ENCODE results near the gene SLC35E4.
"Not testable (repeated sequence)": the region's sequence is repeated elsewhere in the genome, so short reads cannot be mapped to it uniquely, and the experiment has no call there.

SLC35E4 gene

DNA sequence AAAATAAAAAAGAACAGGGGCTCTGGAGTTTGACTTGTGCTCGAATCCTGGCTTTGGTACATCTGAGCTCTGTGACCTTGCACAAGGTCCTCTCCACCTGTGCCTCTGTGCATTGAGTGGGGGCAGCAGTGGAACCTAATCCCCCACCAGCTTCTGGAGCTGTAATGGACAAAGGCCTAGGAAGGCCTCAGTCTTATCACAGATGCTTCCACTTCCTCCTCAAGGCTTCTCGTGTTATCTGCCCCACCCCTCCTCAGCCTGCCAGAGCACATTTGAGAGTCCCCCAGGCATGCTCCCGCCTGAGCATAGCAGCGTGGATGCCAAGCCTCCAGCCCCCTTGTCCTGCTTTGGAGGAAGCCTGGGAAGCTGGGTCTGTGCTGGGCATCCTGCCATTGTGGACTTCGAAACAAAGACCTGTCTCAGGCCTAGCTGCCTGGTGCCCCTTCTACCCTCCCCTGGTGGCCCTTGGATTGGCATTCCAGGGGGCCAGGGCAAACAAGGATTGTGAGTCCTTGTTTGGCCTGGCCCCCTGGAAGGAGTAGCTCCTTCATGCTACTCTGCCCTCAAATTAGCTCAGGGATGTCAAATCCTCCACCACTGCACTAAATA is 15.0 kb downstream of the SLC35E4 start:
- no peak for DNase-seq (ENCODE audit: low spot score)

DNA sequence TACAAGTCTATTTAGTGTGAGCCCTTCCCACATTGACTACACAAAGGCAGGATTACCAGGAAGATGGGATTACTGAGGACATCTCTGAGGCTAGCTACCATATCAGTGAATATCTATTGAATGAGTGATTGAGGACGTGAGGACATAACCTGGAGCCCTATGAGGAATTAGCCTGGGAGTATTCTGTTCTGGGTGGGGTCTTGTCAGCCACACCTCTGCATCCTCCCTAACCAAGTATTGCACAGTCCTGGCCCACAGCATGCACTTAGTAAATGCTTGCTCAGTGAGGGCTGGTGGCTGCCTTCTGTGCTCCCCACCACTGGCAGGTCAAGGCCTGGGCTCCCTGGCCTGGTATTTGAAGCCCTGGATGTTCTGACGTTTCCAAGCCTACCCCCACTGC is 17.3 kb downstream of the SLC35E4 start:
- DNase-seq (ENCODE audit: low spot score) = no peak

DNA sequence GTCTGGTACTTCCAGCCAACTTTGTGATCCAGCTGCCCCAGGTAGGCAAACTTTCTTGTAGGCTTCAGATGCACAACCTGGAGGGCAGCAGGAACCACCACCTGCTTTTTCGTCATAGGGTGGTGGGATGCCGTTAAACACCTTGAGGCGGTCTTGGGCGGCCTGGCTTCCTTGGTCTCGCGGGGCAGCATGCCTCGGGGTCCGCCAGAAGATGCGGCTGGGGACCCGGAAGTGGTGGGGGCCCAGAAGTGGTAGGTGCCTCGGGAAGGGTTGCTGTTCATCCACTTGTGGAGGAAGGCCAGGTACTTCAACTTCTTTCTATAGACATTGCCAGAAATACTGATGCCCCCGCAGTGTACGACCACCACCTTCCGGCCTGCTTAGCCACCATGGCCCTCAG is 18.8 kb downstream of the SLC35E4 start:
- no peak for DNase-seq (ENCODE audit: low spot score)

- DNase-seq (ENCODE audit: low spot score) = no peak
These were observed 20.0 kb downstream of the SLC35E4 start for GRCh38 chr22:30655532-30655931.

- no peak for DNase-seq (ENCODE audit: low spot score)
These were observed 26.5 kb downstream of the SLC35E4 start for GRCh38 chr22:30662040-30662439.

DNA sequence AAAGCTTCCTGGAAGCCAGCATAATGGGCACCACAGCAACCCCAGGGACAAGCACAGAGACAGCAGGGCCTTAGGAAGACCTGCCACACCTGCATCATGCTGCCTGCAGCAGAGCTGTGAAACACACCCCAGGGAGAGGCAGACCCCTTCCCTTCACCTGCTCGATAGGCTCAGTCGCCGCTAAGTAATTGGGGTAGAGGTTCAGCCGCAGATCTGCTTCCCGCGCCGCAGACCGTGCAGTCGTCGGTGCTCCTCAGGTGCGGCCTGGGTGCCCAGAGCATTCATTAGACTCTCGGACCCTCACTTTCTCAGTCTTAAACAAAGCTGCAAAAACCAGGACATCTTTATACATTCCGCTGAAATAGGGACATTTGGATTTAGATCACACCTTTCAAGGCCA is 29.2 kb downstream of the SLC35E4 start:
- no peak for DNase-seq (ENCODE audit: low spot score)

DNA sequence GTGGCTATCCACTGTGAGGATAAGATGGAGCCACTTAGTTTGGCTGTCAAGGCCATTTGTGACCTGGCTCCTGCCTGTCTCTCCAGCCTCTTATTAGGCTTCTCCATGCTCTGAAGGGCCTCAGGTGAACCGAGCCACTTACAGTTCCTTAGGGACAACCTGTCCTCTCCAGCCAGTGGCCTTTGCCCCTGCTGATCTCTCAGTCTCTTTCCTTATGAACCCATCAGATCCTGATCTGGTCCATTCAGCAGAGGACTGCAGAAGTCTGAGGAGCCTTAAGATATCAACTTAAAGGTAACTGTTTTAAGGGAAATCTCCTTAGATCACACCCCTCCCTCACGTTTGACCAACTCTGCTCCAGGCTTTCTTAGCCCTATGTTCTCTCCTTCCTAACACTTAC is 29.7 kb downstream of the SLC35E4 start:
- no peak for DNase-seq (ENCODE audit: low spot score)

GRCh38 chr22:30665786-30666185 is 30.2 kb downstream of the SLC35E4 start:
- DNase-seq (ENCODE audit: low spot score) = no peak

- peak; percentile 6 for DNase-seq (ENCODE audit: low spot score)
These were observed 31.5 kb downstream of the SLC35E4 start for GRCh38 chr22:30667107-30667493.

- peak; percentile 96 for DNase-seq (ENCODE audit: low spot score)
These were observed 32.2 kb downstream of the SLC35E4 start, which contains the start of gene DUSP18 for GRCh38 chr22:30667494-30668385. DUSP18 (minus strand) TSS chr22:30667875; CDS start chr22:30664003, 3,872 bp downstream.

DNA sequence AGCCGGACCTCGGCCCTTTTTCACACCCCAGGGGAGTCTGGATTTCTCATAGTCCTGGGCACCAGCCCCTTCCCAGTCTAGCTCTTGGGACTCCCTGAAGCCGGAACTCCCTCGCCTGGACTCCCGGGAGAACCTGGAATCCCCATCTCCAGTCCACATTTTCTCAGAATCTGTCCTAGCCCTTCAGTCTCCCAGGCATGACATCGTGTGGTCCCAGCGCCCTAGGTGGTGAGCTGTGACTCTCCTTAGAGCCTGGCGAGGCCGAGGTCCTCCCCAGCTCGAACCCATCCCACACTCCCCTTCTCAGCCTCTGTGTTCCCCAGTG is 32.8 kb downstream of the SLC35E4 start:
- DNase-seq (ENCODE audit: low spot score) = no peak

DNA sequence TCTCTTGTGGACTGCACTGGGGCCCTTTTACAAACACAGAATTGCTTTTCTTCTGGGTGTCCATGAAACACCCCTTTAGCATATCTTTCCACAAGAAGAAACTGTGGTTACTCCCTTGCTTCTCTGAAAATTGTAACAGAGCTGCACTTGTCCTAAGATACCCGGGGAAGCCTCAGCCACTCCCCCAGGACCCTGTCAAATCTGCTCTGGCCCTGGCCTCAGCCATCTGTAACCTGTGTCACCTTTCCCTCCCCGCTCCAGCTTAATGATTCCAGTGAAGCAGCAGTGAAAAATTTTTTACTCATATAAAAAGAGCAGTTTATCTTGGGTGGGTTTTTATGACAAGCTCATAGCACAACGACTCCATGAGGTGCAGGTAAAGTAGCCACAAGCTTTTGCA is 35.5 kb downstream of the SLC35E4 start:
- DNase-seq (ENCODE audit: low spot score) = no peak

DNA sequence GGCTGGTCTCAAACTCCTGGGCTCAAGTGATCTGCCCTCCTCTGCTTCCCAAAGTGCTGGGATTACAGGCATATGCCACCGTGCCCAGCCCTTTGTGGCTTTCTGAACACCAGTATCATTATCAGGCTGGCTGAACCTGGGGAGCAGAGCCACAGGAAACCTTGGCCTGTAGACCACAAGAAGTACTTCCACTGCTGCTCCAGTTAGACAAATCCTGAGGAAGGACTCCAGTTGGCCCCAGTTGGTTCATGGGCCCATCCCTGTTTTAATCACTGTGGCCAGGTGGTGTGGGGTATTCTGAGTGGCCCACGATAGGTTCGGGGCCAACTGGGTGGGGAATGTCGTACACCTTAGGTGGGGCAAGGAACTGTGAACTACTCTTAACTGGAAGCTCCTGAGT is 37.6 kb downstream of the SLC35E4 start:
- no peak for DNase-seq (ENCODE audit: low spot score)

GRCh38 chr22:30674482-30674881 is 38.9 kb downstream of the SLC35E4 start:
- no peak for DNase-seq (ENCODE audit: low spot score)

GRCh38 chr22:30675436-30675835 is 39.9 kb downstream of the SLC35E4 start:
- no peak for DNase-seq (ENCODE audit: low spot score)

- not testable (repeated sequence) for DNase-seq (ENCODE audit: low spot score)
These were observed 41.0 kb downstream of the SLC35E4 start for GRCh38 chr22:30676565-30676964.

DNA sequence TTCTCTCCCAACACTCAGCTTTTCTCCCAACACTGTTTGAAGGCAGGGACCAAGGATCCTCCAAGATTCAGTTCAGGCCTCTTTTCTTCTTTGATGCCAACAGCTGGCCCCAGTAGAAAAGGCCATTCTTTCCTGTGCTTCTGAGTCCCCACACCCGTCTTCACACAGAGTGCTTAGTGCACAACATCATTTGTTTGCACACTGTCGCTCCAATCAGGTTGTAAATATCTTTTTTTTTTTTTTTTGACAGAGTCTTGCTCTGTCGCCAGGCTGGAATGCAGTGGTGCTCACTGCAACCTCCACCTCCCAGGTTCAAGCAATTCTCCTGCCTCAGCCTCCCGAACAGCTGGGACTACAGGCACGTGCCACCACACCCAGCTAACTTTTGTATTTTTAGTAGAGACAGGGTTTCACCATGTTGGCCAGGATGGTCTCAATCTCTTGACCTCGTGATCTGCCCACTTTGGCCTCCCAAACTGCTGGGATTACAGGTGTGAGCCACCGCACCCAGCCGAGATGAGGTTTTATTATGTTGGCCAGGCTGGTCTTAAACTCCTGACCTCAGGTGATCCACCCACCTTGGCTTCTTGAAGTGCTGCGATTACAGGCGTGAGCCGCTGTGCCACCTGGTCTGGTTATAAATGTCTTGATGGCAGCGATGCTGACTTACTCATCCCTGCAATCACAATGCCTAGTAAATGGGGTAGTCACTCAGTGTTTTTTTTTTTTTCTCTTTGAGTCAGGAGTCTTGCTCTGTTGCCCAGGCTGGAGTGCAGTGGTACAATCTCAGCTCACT is 44.5 kb downstream of the SLC35E4 start:
- not testable (repeated sequence) for DNase-seq (ENCODE audit: low spot score)

DNA sequence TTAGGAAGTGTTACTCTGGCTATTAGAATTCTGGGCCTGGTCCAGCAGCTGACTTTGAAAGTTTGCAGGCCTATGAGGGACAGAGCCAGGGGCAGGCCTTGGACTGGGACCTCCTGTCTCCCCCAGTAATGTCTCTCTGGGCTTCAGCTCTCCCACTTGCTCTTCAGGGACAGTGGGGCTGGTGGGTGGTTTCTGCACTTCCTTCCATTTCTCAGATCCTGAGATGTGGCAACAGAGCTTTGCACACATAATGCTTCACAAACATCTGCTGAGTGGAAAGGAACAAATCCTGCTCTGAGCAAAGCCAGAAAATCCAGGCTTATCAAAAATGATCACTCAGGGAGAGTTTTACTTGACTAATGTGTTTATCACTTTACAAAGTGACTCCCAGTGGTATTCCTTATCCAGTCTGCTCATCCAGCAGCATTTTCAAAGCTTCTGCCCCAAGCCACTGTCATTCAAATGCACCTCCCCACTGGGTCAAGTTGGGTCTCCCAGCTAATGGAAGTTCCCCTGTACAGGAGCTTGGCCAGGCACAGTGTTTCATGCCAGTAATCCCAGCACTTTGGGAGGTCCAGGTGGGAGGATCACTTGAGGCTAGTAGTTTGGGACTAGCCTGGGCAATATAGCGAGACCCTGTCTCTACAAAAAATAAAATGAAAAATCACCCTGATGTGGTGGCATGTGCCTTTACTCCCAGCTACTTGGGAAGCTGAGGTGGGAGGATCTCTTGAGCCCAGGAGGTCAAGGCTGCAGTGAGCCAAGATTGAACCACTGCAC is 45.6 kb downstream of the SLC35E4 start:
- no peak for DNase-seq (ENCODE audit: low spot score)

- no peak for DNase-seq (ENCODE audit: low spot score)
These were observed 46.2 kb downstream of the SLC35E4 start for GRCh38 chr22:30681831-30682230.

GRCh38 chr22:30685178-30685577 is 49.6 kb downstream of the SLC35E4 start:
- DNase-seq (ENCODE audit: low spot score) = no peak

DNA sequence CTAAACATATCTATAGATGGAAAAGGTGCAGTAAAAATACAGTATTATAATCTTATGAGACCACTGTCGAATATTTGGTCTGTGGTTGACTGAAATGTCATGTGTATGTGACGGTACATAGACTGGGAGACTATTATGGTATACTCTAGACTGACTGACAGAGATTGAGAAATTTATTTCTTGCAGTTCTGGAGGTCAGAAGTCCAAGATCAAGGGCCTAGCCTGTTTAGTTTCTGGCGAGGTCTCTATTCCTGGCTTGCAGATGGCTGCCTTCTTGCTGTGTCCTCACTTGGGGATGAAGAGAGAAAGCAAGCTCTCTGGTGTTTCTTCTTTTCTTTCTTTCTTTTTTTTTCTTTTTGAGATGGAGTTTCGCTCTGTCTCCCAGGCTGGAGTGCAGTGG is 51.8 kb downstream of the SLC35E4 start:
- DNase-seq (ENCODE audit: low spot score) = no peak

DNA sequence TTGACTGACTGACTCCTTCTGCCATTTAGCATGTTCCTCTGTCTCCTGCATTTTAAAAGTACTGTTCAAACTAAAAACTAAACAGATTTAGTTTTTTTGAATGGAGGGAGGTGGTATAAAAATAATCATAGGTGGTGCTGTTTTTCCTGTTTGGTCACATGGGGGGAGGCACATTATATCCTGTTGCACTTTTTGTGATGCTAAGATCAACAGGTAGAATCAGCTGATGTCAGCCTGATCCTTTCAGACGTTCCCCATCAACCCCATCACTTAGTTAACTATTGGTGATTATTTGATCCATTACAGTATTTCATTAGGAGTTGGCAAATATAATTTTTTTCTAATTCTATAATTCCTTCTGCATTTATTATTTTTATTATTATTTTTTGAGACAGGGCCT is 54.0 kb downstream of the SLC35E4 start:
- no peak for DNase-seq (ENCODE audit: low spot score)

All from CD4-positive, alpha-beta T cell treated with Interleukin-15 for 4 hours (primary cell).